Endothelial cell of umbilical vein (primary cell): ENCODE data around the gene RECK.

ENCODE experiments used
- CTCF ChIP-seq, 2 donors: IDR thresholded peaks; 1 replicate in 1 of 2; 2 replicates in 1 of 2; pipeline ENCODE4 v1.5.1; 2011; ENCODE audit warnings: low read length in 2 of 2, mild to moderate bottlenecking in 2 of 2, moderate library complexity in 2 of 2, control low read depth in 1 of 2, inconsistent platforms in 1 of 2, low read depth in 1 of 2; ENCODE audit not compliant: insufficient read depth in 1 of 2; ENCODE audit errors: extremely low read depth in 1 of 2
- JUN ChIP-seq: IDR thresholded peaks from 2 replicates; pipeline ENCODE4 v1.6.1; 2011; ENCODE audit warnings: borderline replicate concordance, low read depth; ENCODE audit not compliant: insufficient read length, insufficient read depth
- POLR2A ChIP-seq: IDR thresholded peaks from 2 replicates; pipeline ENCODE4 v1.6.1; 2012; ENCODE audit warnings: low read depth, mild to moderate bottlenecking, control low read depth, low read length
- POLR2AphosphoS5 ChIP-seq: IDR thresholded peaks from 2 replicates; pipeline ENCODE4 v1.6.1; 2012; ENCODE audit warnings: low read depth, mild to moderate bottlenecking, control low read depth, low read length, moderate library complexity; ENCODE audit not compliant: insufficient read depth

GRCh38 chr9:36039121-36039520, 2.4 kb downstream of the RECK start:
- no peak for TF ChIP-seq CTCF (IDR thresholded peaks at IDR 0.05; ENCODE audit: extremely low read depth in 1 of 2, insufficient read depth in 1 of 2, low read depth in 1 of 2, low read length in 2 of 2)
- no peak for TF ChIP-seq POLR2AphosphoS5
- TF ChIP-seq JUN, result no peak
- no peak for TF ChIP-seq POLR2A
